GM19328 (cell line): ENCODE results near the gene RBM42.
"Not testable (repeated sequence)": the region's sequence is repeated elsewhere in the genome, so short reads cannot be mapped to it uniquely, and the experiment has no call there.

Source experiments
- ATAC-seq: cut with Tn5 transposase; IDR thresholded peaks from one replicate; pipeline ENCODE4 v1.9.1; 2021; ENCODE audit warnings: mild to moderate bottlenecking, moderate library complexity; ENCODE audit not compliant: unreplicated experiment

RBM42 gene

GRCh38 chr19:35628565-35629331, at the start of gene RBM42:
RBM42 (plus strand) TSS chr19:35629036; CDS start chr19:35629154, 118 bp downstream.
- peak; percentile 95 for ATAC-seq

- no peak for ATAC-seq
Observed at GRCh38 chr19:35582760-35583159, 46.1 kb upstream of the RBM42 start.

- ATAC-seq = no peak
Observed at GRCh38 chr19:35585848-35586247, 43.0 kb upstream of the RBM42 start, which contains the start of gene PMIS2. PMIS2 (plus strand) TSS chr19:35586173; CDS start chr19:35586260, 87 bp downstream.

- no peak for ATAC-seq
Observed at GRCh38 chr19:35587321-35587720, 41.5 kb upstream of the RBM42 start.

- ATAC-seq = no peak
Observed at GRCh38 chr19:35590875-35591274, 38.0 kb upstream of the RBM42 start.

GRCh38 chr19:35592226-35592625, 36.6 kb upstream of the RBM42 start:
- ATAC-seq = no peak

GRCh38 chr19:35595026-35595425, 33.8 kb upstream of the RBM42 start:
- ATAC-seq = not testable (repeated sequence)

GRCh38 chr19:35595928-35596327, 32.9 kb upstream of the RBM42 start:
- no peak for ATAC-seq

- ATAC-seq = no peak
Observed at GRCh38 chr19:35596366-35596999, 32.4 kb upstream of the RBM42 start.

GRCh38 chr19:35601971-35602370, 26.9 kb upstream of the RBM42 start:
- no peak for ATAC-seq

- ATAC-seq = not testable (repeated sequence)
Observed at GRCh38 chr19:35604436-35604835, 24.4 kb upstream of the RBM42 start.

GRCh38 chr19:35607170-35607569, 21.7 kb upstream of the RBM42 start:
- ATAC-seq = not testable (repeated sequence)

GRCh38 chr19:35607661-35608060, 21.2 kb upstream of the RBM42 start:
- ATAC-seq = no peak

- ATAC-seq = no peak
Observed at GRCh38 chr19:35608251-35608650, 20.6 kb upstream of the RBM42 start.

- ATAC-seq = no peak
Observed at GRCh38 chr19:35609851-35610353, 18.9 kb upstream of the RBM42 start.

GRCh38 chr19:35612224-35612558, 16.6 kb upstream of the RBM42 start:
- no peak for ATAC-seq

GRCh38 chr19:35612559-35613321, 16.1 kb upstream of the RBM42 start, which contains the start of gene HAUS5:
HAUS5 (plus strand) TSS chr19:35612735; CDS start chr19:35612795, 60 bp downstream.
- ATAC-seq = peak; percentile 77

GRCh38 chr19:35613574-35613973, 15.3 kb upstream of the RBM42 start:
- ATAC-seq = no peak

GRCh38 chr19:35615036-35615435, 13.8 kb upstream of the RBM42 start:
- no peak for ATAC-seq

GRCh38 chr19:35618857-35619256, 10.0 kb upstream of the RBM42 start:
- no peak for ATAC-seq

- no peak for ATAC-seq
Observed at GRCh38 chr19:35619290-35619923, 9.4 kb upstream of the RBM42 start.
